ENCODE measurements around the gene IRF8. TPM values are rescaled to one million over a fixed set of nuclear protein-coding genes. Genes with fewer than 3 reads are reported as not detected.

Gene IRF8
- total RNA-seq, 1 experiment from 2014 or later: 0.28 TPM

DNA sequence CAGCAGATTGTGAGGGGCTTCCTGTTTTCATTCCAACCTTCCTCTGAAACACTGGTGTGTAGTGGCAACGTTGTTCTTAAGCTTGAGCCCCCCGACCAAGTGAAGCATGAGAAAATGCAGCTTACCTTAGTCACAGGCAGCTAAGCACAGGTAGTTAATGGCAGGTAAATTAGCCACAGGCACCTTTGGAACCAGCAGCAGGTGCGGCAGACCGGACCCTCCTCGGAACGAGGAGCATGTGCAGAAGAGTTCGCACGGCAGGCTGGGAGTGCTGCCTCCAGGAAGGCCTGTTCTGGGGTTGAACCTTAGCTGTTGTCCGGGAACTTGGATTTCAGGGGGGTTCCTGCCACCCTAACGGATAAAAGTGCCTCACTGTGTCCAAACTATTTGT lies 7.2 kb upstream of the IRF8 start:
- no peak overlapping the region for H3K27ac Mint-ChIP-seq
- no peaks in the 10 kb centered on the region for H3K4me1 ChIP-seq (ENCODE audit: insufficient read depth, low read length)
- H3K23ac ChIP-seq (ENCODE audit: insufficient read length, low read depth, low read length): no peak overlapping the region
- no peak overlapping the region for H3K18ac ChIP-seq (ENCODE audit: insufficient read length, low read depth, low read length)
- no peak overlapping the region for H3K56ac ChIP-seq (ENCODE audit: insufficient read length, low read depth, low read length)
- no peaks in the 10 kb centered on the region for H4K20me1 ChIP-seq (ENCODE audit: control insufficient read depth, insufficient read depth, insufficient read length)
- no peaks in the 10 kb centered on the region for H3K23me2 ChIP-seq (ENCODE audit: insufficient read length, low read depth, low read length, poor library complexity, severe bottlenecking)
- no peak overlapping the region for H3K9ac ChIP-seq (ENCODE audit: extremely low read depth, insufficient read length, low read length)
- H3K4me3 Mint-ChIP-seq: no peak overlapping the region
- no peak overlapping the region for H3K4ac ChIP-seq (ENCODE audit: low read depth, low read length)
- no peak overlapping the region for H2BK12ac ChIP-seq (ENCODE audit: insufficient read length, low read depth, low read length)
- H3K36me3 Mint-ChIP-seq (ENCODE audit: insufficient read depth in 1 of 3, low read depth in 3 of 3): no peaks in the 10 kb centered on the region
- H2BK5ac ChIP-seq (ENCODE audit: insufficient read length, low read length): no peak overlapping the region
- H4K8ac ChIP-seq (replicated peaks; ENCODE audit: insufficient read length, low read depth, low read length): no peak overlapping the region
- no peak overlapping the region for H2BK120ac ChIP-seq (ENCODE audit: low read depth, low read length, poor library complexity, severe bottlenecking)
- TF ChIP-seq, protein P1, sequence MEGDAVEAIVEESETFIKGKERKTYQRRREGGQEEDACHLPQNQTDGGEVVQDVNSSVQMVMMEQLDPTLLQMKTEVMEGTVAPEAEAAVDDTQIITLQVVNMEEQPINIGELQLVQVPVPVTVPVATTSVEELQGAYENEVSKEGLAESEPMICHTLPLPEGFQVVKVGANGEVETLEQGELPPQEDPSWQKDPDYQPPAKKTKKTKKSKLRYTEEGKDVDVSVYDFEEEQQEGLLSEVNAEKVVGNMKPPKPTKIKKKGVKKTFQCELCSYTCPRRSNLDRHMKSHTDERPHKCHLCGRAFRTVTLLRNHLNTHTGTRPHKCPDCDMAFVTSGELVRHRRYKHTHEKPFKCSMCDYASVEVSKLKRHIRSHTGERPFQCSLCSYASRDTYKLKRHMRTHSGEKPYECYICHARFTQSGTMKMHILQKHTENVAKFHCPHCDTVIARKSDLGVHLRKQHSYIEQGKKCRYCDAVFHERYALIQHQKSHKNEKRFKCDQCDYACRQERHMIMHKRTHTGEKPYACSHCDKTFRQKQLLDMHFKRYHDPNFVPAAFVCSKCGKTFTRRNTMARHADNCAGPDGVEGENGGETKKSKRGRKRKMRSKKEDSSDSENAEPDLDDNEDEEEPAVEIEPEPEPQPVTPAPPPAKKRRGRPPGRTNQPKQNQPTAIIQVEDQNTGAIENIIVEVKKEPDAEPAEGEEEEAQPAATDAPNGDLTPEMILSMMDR (conservative IDR thresholded peaks at IDR 0.05): no peak
- no peak overlapping the region for H2AFZ ChIP-seq (ENCODE audit: low read length)
- no peak overlapping the region for H2BK20ac ChIP-seq (ENCODE audit: low read depth, low read length, poor library complexity, severe bottlenecking)
- no peak overlapping the region for H3K14ac ChIP-seq (ENCODE audit: insufficient read depth, low read length)
- no peaks in the 10 kb centered on the region for H3K79me1 ChIP-seq (ENCODE audit: insufficient read depth, low read depth, low read length, poor library complexity, severe bottlenecking)
- 0 out of 2 replicates have a peak, but pooled peaks cover 2% of the 10 kb centered on the region for H3K27me3 ChIP-seq (ENCODE audit: insufficient read depth, low read length)
- H3K9me3 ChIP-seq (ENCODE audit: control insufficient read depth, low read depth, low read length): no peaks in the 10 kb centered on the region
- H3K4me1 Mint-ChIP-seq: peaks cover 0 to 11% of the 10 kb centered on the region in 2 experiments; a peak in 2 of 4 replicates
- no peak overlapping the region for H2AK5ac ChIP-seq (ENCODE audit: insufficient read length, low read length)
- no CpG with 5 or more reads among the region's 10 CpGs for WGBS (ENCODE audit: extremely low coverage, insufficient read length, low lambda C conversion rate)
- H4K5ac ChIP-seq (ENCODE audit: insufficient read length, low read depth, low read length): no peak overlapping the region
- H3K27ac ChIP-seq (ENCODE audit: insufficient read length, low read depth, low read length): no peak overlapping the region
- DNase-seq: no peak
- no peak overlapping the region for H3T11ph ChIP-seq (ENCODE audit: low read length)
- peaks cover 66% of the 10 kb centered on the region for H3K27me3 Mint-ChIP-seq (ENCODE audit: low read depth)
- H3K79me2 ChIP-seq (ENCODE audit: insufficient read depth, low read length): no peaks in the 10 kb centered on the region
- H3K4me2 ChIP-seq (ENCODE audit: insufficient read depth, insufficient read length, low read length): no peak overlapping the region
- H4K91ac ChIP-seq (ENCODE audit: insufficient read length, low read depth, low read length): no peak overlapping the region
- H2BK15ac ChIP-seq (ENCODE audit: low read depth, low read length): no peak overlapping the region
- H3K9me3 Mint-ChIP-seq: no peaks in the 10 kb centered on the region

Data from H9 (cell line).